Hepatocyte (in vitro differentiated cells): ENCODE data around the gene TBC1D20.

ENCODE experiments used
- CTCF ChIP-seq: fragments of 200-600 bp; sonication (generic); IDR thresholded peaks from 2 replicates; pipeline ENCODE4 v1.5.1; 2016; ENCODE audit warnings: antibody characterized with exemption, mild to moderate bottlenecking; ENCODE audit not compliant: poor library complexity
- EZH2 ChIP-seq: fragments of 200-600 bp; sonication (generic); IDR thresholded peaks from 2 replicates; pipeline ENCODE4 v1.6.1; 2016; ENCODE audit warnings: antibody characterized with exemption, mild to moderate bottlenecking, borderline replicate concordance
- EZH2phosphoT487 ChIP-seq: fragments of 200-600 bp; sonication (generic); IDR thresholded peaks from one replicate; pipeline ENCODE4 v1.6.1; 2018; ENCODE audit warnings: antibody characterized with exemption, mild to moderate bottlenecking, low read depth, moderate library complexity; ENCODE audit not compliant: unreplicated experiment, severe bottlenecking

GRCh38 chr20:472137-472846, 10.0 kb upstream of the TBC1D20 start:
- no peak for TF ChIP-seq CTCF
- TF ChIP-seq EZH2, result no peak
- no peak for TF ChIP-seq EZH2phosphoT487
